ENCODE data around the gene TSPO. TPM values are rescaled to one million over a fixed set of nuclear protein-coding genes. Genes with fewer than 3 reads are reported as not detected.

TSPO gene
- total and polyA plus RNA-seq, 9 of the 15 experiments (the other 6 are each of a cell fraction or from before 2014, with no cell fraction given) = 4.9 to 126 (median 25.3) TPM

DNA sequence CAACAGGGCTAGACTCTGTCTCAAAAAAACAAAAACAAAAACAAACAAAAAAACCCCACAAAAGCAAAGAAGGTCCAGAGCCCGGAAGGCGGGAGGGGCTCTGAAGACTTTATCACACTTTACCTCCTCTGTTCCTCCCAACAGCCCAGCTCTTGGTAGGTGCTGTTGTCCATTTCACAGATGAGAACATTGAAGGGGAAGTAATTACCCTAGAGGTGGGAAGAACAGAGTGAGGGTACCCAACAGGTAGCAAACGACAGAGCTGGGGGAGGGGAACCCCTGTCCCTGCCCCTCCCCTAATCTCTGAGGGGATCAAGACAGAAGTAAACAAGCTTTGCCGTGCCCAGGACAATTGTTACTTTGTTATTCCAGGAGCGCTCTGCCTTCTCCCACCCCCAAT lies 41.8 kb upstream of the TSPO start:
- no peak overlapping the region for H3K9ac ChIP-seq (ENCODE audit: insufficient read depth in 1 of 2, low read depth in 2 of 2, low read length in 2 of 2)
- H4K20me1 ChIP-seq (replicated peaks; ENCODE audit: control insufficient read depth, insufficient read depth, low read length) = no peaks in the 10 kb centered on the region
- intact Hi-C loops (cut with micrococcal nuclease) (no loop called here), in situ Hi-C loops (cut with MboI) (no loop called here)
- ATAC-seq (no peak), DNase-seq (ENCODE audit: extremely low read depth in 1 of 4, low spot score in 3 of 4) (no peak), FAIRE-seq (no peak)
- H3K4me2 ChIP-seq (ENCODE audit: insufficient read depth, low read length) = no peak overlapping the region
- peaks cover 0 to 8% of the 10 kb centered on the region in 2 experiments; a peak in 2 of 5 replicates for H3K27me3 ChIP-seq (ENCODE audit: control insufficient read depth in 2 of 2, insufficient read depth in 2 of 2, low read length in 2 of 2)
- ChIA-PET CTCF (ENCODE audit: low intra/inter-chr PET ratio) (no interaction called here), POLR2A (interaction anchor here (0.6 kb wide), 1 partner anchor 12 kb away, joined by 3 read pairs; no protein-coding TSS in a partner anchor)
- H3K4me3 ChIP-seq = no peak overlapping the region
- peaks cover 4 to 17% of the 10 kb centered on the region in 2 experiments; a peak in 4 of 5 replicates for H3K4me1 ChIP-seq (replicated peaks in 1 of 2; ENCODE audit: control insufficient read depth in 2 of 2, insufficient read depth in 2 of 2, low read length in 2 of 2)
- H2AFZ ChIP-seq (ENCODE audit: low read depth, low read length) = no peak overlapping the region
- no peak for TF ChIP-seq PHF8 (IDR thresholded peaks at IDR 0.05; ENCODE audit: borderline replicate concordance, low read length)
- TF ChIP-seq CTCF (IDR thresholded peaks at IDR 0.05 in 2 of 3, conservative IDR thresholded peaks at IDR 0.05 in 1 of 3; ENCODE audit: insufficient read depth in 2 of 3, low read depth in 1 of 3, low read length in 3 of 3) = no peak
- TF ChIP-seq RAD51 (IDR thresholded peaks at IDR 0.05; ENCODE audit: borderline replicate concordance, low read depth) = no peak
- WGBS (ENCODE audit: insufficient coverage, low coverage, missing lambda C conversion rate) = 35% methylated on average over 2 of the region's 5 CpGs
- H3K9me1 ChIP-seq (ENCODE audit: control insufficient read depth, insufficient read depth, low read length) = no peaks in the 10 kb centered on the region
- no peaks in the 10 kb centered on the region for H3K79me2 ChIP-seq (ENCODE audit: control insufficient read depth, insufficient read depth, low read length)
- no peaks in the 10 kb centered on the region for H3K36me3 ChIP-seq (ENCODE audit: control insufficient read depth, insufficient read depth, low read length)
- H3K9me3 ChIP-seq (replicated peaks; ENCODE audit: control insufficient read depth, insufficient read depth, low read depth, low read length) = no peaks in the 10 kb centered on the region
- BruUV-seq (replicated peaks) = no TSS peak
- H3K27ac ChIP-seq (ENCODE audit: extremely low read depth, low read depth, low read length) = no peak overlapping the region
